MCF 10A (cell line): Measurements from ENCODE around the gene TAF11L11. TPM values are rescaled to one million over a fixed set of nuclear protein-coding genes. Genes with fewer than 3 reads are reported as not detected.
"Not testable (repeated sequence)": the region's sequence is repeated elsewhere in the genome, so short reads cannot be mapped to it uniquely, and the experiment has no call there.

ENCODE experiments used
- BruUV-seq: library from RNA; stranded (reverse); fragments of 400-500 nt; replicated peaks from 2 replicates; lab custom pipeline; 2021; lab: Mats Ljungman, UMichigan
- CTCF ChIA-PET: fragments of 300-600 bp; sonication (Branson Sonifier 250); formaldehyde crosslinking; extraction: SDS; loops from one replicate; lab custom pipeline; 2021; ENCODE audit warnings: antibody characterized with exemption, inconsistent platforms; lab: Yijun Ruan, JAX
- POLR2A ChIA-PET: fragments of 300-600, 350-650 bp; sonication (Branson Sonifier 250); formaldehyde crosslinking; extraction: SDS; loops from one replicate; lab custom pipeline; 2020; ENCODE audit warnings: antibody characterized with exemption, inconsistent platforms; lab: Yijun Ruan, JAX
- DNase-seq: peaks from one replicate; pipeline ENCODE4 v3.0.0-alpha.2; 2018; ENCODE audit not compliant: unreplicated experiment
- H3K27ac Mint-ChIP-seq: one replicate; pipeline ENCODE4 v1.8.0; 2022; ENCODE audit warnings: mild to moderate bottlenecking, low read depth, mixed read lengths; ENCODE audit not compliant: unreplicated experiment
- H3K27me3 Mint-ChIP-seq: one replicate; pipeline ENCODE4 v1.8.0; 2022; ENCODE audit warnings: mixed read lengths; ENCODE audit not compliant: insufficient read depth, unreplicated experiment
- H3K36me3 Mint-ChIP-seq: one replicate; pipeline ENCODE4 v1.8.0; 2022; ENCODE audit warnings: mild to moderate bottlenecking, moderate library complexity, mixed read lengths; ENCODE audit not compliant: insufficient read depth, unreplicated experiment
- H3K4me1 Mint-ChIP-seq: one replicate; pipeline ENCODE4 v1.8.0; 2022; ENCODE audit warnings: mixed read lengths; ENCODE audit not compliant: insufficient read depth, unreplicated experiment
- H3K4me3 Mint-ChIP-seq: one replicate; pipeline ENCODE4 v1.8.0; 2022; ENCODE audit warnings: mild to moderate bottlenecking, moderate library complexity, mixed read lengths; ENCODE audit not compliant: unreplicated experiment
- H3K9me3 Mint-ChIP-seq: one replicate; pipeline ENCODE4 v1.8.0; 2022; ENCODE audit warnings: mixed read lengths; ENCODE audit not compliant: unreplicated experiment
- CTCF ChIP-seq: fragments of 200-600 bp; IDR thresholded peaks from one replicate; pipeline ENCODE4 v1.8.0; 2022; ENCODE audit warnings: antibody characterized with exemption, mild to moderate bottlenecking; ENCODE audit not compliant: unreplicated experiment
- intact Hi-C: fragments of 100-400 bp; cut with micrococcal nuclease; formaldehyde crosslinking; loops from 2 replicates; pipeline ENCODE4 v1.14.1; 2022
- total RNA-seq: library from RNA; stranded (reverse); gene quantifications from 2 replicates; pipeline ENCODE4 v1.2.3, GENCODE V29; 2022

TAF11L11 gene
- total RNA-seq, 1 experiment from 2014 or later, result not detected

DNA sequence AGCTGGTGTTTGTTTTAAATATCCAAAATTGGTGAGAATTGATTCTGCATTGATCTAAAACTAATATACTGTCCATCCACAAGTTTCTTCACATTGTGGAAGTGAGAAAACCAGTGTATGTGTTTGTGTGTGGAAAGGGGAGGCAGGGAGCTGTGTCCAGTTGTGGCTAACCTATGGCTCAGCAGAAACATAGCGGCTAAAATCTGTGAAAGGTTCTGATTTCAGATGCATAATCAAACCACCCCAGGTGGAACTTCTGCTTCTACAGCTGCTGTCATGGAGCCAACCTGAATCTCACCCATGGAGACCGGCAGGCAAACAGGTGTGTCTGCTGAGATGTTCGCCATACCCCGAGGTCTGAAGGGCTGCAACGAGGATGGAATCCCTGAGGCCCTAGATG, 30.2 kb downstream of the TAF11L11 start, which contains the start of gene TAF11L14:
TAF11L14 (plus strand) TSS at position 301 of the 400 bp plus-strand sequence.
- H3K36me3 Mint-ChIP-seq, result no peaks in the 10 kb centered on the region
- ChIA-PET POLR2A (no interaction called here), CTCF (interaction anchor here (1.1 kb wide), 1 partner anchor 672 kb away, joined by 4 read pairs; no protein-coding TSS in a partner anchor)
- intact Hi-C loops, result no loop called here
- no peak for TF ChIP-seq CTCF
- no peaks in the 10 kb centered on the region for H3K9me3 Mint-ChIP-seq
- no TSS peak for BruUV-seq
- no peaks in the 10 kb centered on the region for H3K27me3 Mint-ChIP-seq
- no peak within 1 kb of the TSS for H3K27ac Mint-ChIP-seq
- H3K4me3 Mint-ChIP-seq, result no peak within 1 kb of the TSS
- no peak for DNase-seq
- H3K4me1 Mint-ChIP-seq, result no peaks in the 10 kb centered on the region

GRCh38 chr5:17649232-17649631, 45.2 kb downstream of the TAF11L11 start:
- H3K27me3 Mint-ChIP-seq, CTCF ChIA-PET, H3K36me3 Mint-ChIP-seq, POLR2A ChIA-PET, BruUV-seq, H3K4me1 Mint-ChIP-seq, H3K27ac Mint-ChIP-seq, intact Hi-C loops, H3K4me3 Mint-ChIP-seq, DNase-seq: not testable (repeated sequence)
- peaks cover 14% of the 10 kb centered on the region for H3K9me3 Mint-ChIP-seq

GRCh38 chr5:17655201-17655759, 51.3 kb downstream of the TAF11L11 start:
- H3K4me1 Mint-ChIP-seq, H3K9me3 Mint-ChIP-seq, H3K36me3 Mint-ChIP-seq, H3K4me3 Mint-ChIP-seq, CTCF ChIA-PET, intact Hi-C loops, H3K27ac Mint-ChIP-seq, H3K27me3 Mint-ChIP-seq, POLR2A ChIA-PET, BruUV-seq, DNase-seq: not testable (repeated sequence)

Other genes starting within 250 kb of the TAF11L11 start
- not detected in 2 replicates for gene TAF11L2, start 106.0 kb upstream of the TAF11L11 start, total RNA-seq
- not detected in 2 replicates for gene TAF11L3, start 85.8 kb upstream of the TAF11L11 start, total RNA-seq
- gene TAF11L4, start 82.4 kb upstream of the TAF11L11 start, total RNA-seq, result not detected in 2 replicates
- not detected in 2 replicates for gene TAF11L5, start 78.9 kb upstream of the TAF11L11 start, total RNA-seq
- gene TAF11L6, start 75.5 kb upstream of the TAF11L11 start, total RNA-seq, result not detected in 2 replicates
- gene TAF11L7, start 18.4 kb upstream of the TAF11L11 start, total RNA-seq, result not detected in 2 replicates
- gene TAF11L8, start 13.2 kb upstream of the TAF11L11 start, total RNA-seq, result not detected in 2 replicates
- gene TAF11L9, start 9.8 kb upstream of the TAF11L11 start, total RNA-seq, result not detected in 2 replicates
- not detected in 2 replicates for gene TAF11L10, start 6.4 kb upstream of the TAF11L11 start, total RNA-seq
- not detected in 2 replicates for gene TAF11L12, start 6.2 kb downstream of the TAF11L11 start, total RNA-seq
- not detected in 2 replicates for gene TAF11L13, start 27.9 kb downstream of the TAF11L11 start, total RNA-seq
- not detected in 2 replicates for gene TAF11L14, start 30.3 kb downstream of the TAF11L11 start, total RNA-seq